Measurements from ENCODE around the gene AMHR2. TPM values are rescaled to one million over a fixed set of nuclear protein-coding genes. Genes with fewer than 3 reads are reported as not detected.

AMHR2 gene
- polyA plus RNA-seq, 3 donors: not detected

GRCh38 chr12:53454707-53455106 lies 31.1 kb downstream of the AMHR2 start:
- Histone ChIP-seq H4K20me1 (ENCODE audit: insufficient read depth, low read length) (peaks cover 83% of the 10 kb centered on the region), H3K36me3 (replicated peaks in 1 of 2; ENCODE audit: control insufficient read depth in 1 of 2, insufficient read depth in 2 of 2, low read length in 2 of 2) (peaks cover 58 to 63% of the 10 kb centered on the region in 2 donors), H3K79me2 (ENCODE audit: insufficient read depth, low read length) (peaks cover 75% of the 10 kb centered on the region), H2AFZ (ENCODE audit: insufficient read depth, low read depth, low read length, poor library complexity, severe bottlenecking) (no peak overlapping the region), H3K9me3 (replicated peaks in 1 of 2; ENCODE audit: control insufficient read depth in 1 of 2, insufficient read depth in 1 of 2, low read length in 2 of 2) (no peaks in the 10 kb centered on the region), H3K4me3 (replicated peaks in 1 of 3; ENCODE audit: low read depth in 2 of 3, low read length in 3 of 3) (no peak overlapping the region), H3K4me1 (ENCODE audit: control insufficient read depth in 1 of 2, insufficient read depth in 2 of 2, low read length in 2 of 2) (peaks cover 12 to 17% of the 10 kb centered on the region in 2 donors), H3K27me3 (ENCODE audit: control insufficient read depth in 2 of 2, insufficient read depth in 2 of 2, low read length in 2 of 2) (no peaks in the 10 kb centered on the region), H3K27ac (ENCODE audit: low read depth in 1 of 2, low read length in 2 of 2) (peak overlapping the region in 1 of 2 donors; percentile 50), H3K4me2 (replicated peaks; ENCODE audit: extremely low read depth, low read length, poor library complexity, severe bottlenecking) (no peak overlapping the region), H3K9ac (ENCODE audit: insufficient read depth, low read length, poor library complexity, severe bottlenecking) (no peak overlapping the region)
- Mint-ChIP-seq H3K4me3 (no peak overlapping the region), H3K27ac (peak overlapping the region in 2 of 7 donors; percentile 31 to 37), H3K27me3 (ENCODE audit: low read depth in 3 of 3) (peaks cover 0 to 3% (median 0%) of the 10 kb centered on the region in 3 donors), H3K9me3 (no peaks in the 10 kb centered on the region), H3K4me1 (peaks cover 15% of the 10 kb centered on the region), H3K36me3 (peaks cover 49 to 56% of the 10 kb centered on the region in 2 donors)
- 100% methylated on average over 1 of the region's 3 CpGs for WGBS (ENCODE audit: insufficient coverage)
- no peak for DNase-seq
- intact Hi-C loops (cut with micrococcal nuclease): loop anchor here (5.0 kb wide), 4 partner anchors 48 to 223 kb away; partner anchors contain the start of genes ATP5MC2 (in 1 of the 2), MYG1 (in 1 of the 2), PFDN5 (in 1 of the 2) and TARBP2 (in 1 of the 2)
- TF ChIP-seq CTCF (IDR thresholded peaks at IDR 0.05): no peak

DNA sequence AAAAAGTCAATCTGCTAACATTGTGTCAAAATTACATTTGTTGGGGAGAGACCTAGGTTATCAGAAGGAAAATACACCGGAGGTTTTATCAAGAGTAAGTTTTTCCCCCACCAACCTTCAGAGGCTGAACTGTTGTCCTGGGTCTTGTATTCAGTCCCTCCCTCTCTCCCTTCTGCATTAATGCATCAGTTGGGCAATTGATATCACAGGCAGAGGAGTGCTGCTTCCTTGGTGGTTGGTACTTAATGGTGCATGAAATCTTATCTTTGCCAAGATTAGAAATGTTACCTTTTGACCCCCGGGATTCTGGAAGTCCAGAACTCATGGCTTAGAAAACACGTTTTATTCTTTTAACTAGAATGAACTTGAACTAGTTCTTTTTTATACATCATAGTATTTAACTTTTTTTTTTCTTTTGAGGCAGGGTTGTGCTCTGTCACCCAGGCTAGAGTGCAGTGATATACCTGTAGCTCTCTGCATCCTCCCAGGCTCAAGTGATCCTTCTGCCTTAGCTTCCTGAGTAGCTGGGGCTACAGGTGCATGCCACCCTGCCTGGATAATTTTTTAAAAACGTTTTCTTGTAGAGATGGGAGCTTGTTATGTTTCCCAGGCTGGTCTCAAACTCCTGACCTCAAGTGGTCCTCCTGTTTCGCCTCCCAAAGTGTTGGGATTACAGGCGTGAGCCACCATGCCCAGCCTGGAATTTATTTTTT lies 33.2 kb downstream of the AMHR2 start:
- H2AFZ ChIP-seq (ENCODE audit: insufficient read depth, low read depth, low read length, poor library complexity, severe bottlenecking): no peak overlapping the region
- H4K20me1 ChIP-seq (ENCODE audit: insufficient read depth, low read length): peaks cover 96% of the 10 kb centered on the region
- no peaks in the 10 kb centered on the region for H3K9me3 ChIP-seq (replicated peaks in 1 of 2; ENCODE audit: control insufficient read depth in 1 of 2, insufficient read depth in 1 of 2, low read length in 2 of 2)
- peaks cover 79 to 84% of the 10 kb centered on the region in 2 donors for H3K36me3 ChIP-seq (replicated peaks in 1 of 2; ENCODE audit: control insufficient read depth in 1 of 2, insufficient read depth in 2 of 2, low read length in 2 of 2)
- H3K4me1 Mint-ChIP-seq: peaks cover 11% of the 10 kb centered on the region
- peaks cover 12% of the 10 kb centered on the region in 2 donors for H3K4me1 ChIP-seq (ENCODE audit: control insufficient read depth in 1 of 2, insufficient read depth in 2 of 2, low read length in 2 of 2)
- intact Hi-C loops (cut with micrococcal nuclease): no loop called here
- no peak for TF ChIP-seq CTCF (IDR thresholded peaks at IDR 0.05)
- no peak overlapping the region for H3K4me3 ChIP-seq (replicated peaks in 1 of 3; ENCODE audit: low read depth in 2 of 3, low read length in 3 of 3)
- peaks cover 70 to 77% of the 10 kb centered on the region in 2 donors for H3K36me3 Mint-ChIP-seq
- H3K27me3 ChIP-seq (ENCODE audit: control insufficient read depth in 2 of 2, insufficient read depth in 2 of 2, low read length in 2 of 2): no peaks in the 10 kb centered on the region
- no peak overlapping the region for H3K27ac Mint-ChIP-seq
- peaks cover 0 to 3% (median 0%) of the 10 kb centered on the region in 3 donors for H3K27me3 Mint-ChIP-seq (ENCODE audit: low read depth in 3 of 3)
- no peak for DNase-seq
- no peak overlapping the region for H3K4me2 ChIP-seq (replicated peaks; ENCODE audit: extremely low read depth, low read length, poor library complexity, severe bottlenecking)
- H3K9me3 Mint-ChIP-seq: no peaks in the 10 kb centered on the region
- WGBS (ENCODE audit: insufficient coverage): 91% methylated on average over 2 of the region's 6 CpGs
- H3K27ac ChIP-seq (ENCODE audit: low read depth in 1 of 2, low read length in 2 of 2): no peak overlapping the region
- peaks cover 96% of the 10 kb centered on the region for H3K79me2 ChIP-seq (ENCODE audit: insufficient read depth, low read length)
- no peak overlapping the region for H3K9ac ChIP-seq (ENCODE audit: insufficient read depth, low read length, poor library complexity, severe bottlenecking)
- no peak overlapping the region for H3K4me3 Mint-ChIP-seq

Data from CD14-positive monocyte (primary cell).